Measurements from ENCODE around the gene MAP3K4.
"Not testable (repeated sequence)": the region's sequence is repeated elsewhere in the genome, so short reads cannot be mapped to it uniquely, and the experiment has no call there.

Gene MAP3K4

DNA sequence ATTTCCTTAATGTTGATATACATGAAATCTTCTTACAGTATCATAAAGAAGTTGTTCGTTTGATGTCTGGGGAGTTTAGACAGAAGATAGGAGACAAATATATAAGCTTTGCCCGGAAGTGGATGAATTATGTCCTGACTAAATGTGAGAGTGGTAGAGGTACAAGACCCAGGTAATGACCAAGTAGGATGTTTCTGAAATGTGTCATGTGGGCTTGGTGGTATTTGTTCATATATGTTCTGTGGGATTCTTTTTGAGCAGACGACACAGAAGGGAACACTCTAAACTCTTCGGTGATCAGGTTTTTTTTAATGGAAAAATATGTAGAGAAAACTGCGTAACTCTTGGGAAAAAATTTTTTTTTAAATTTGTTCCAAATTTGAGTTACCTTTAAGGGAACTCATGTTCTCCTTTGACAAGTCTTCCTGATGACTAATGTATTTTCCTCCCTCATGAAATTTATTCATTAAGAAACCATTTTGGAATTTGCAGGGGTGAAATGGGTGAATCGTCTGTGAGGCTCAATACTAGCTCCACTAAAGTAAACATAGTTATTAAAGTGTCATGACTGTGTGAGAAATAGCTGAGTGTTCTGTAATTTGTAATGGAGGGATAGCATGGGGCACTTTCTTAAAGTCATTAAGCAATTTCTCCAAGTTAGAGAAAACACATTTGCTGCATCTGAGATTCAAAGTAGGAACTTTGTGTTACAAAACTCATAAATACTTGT, 100.6 kb downstream of the MAP3K4 start:
- no peak for DNase-seq

DNA sequence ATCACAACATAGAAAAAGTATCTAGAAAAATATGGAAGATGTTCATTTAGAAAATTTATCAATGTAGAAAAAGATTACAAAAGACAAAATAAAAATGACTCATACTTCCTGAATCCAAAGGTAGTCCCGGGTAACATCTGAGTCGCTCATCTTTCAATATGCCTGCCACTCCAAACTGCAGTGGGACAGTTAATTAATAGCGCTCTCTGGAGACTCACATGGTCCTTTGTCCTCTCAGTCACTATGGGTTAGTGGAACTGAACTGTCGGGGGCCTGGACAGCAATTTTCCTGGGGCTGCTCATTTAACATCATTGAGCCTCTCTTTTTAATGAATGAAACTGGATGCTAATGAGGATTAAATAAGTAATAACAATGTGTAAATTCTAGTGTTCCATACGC, 103.4 kb downstream of the MAP3K4 start:
- DNase-seq, result no peak

DNA sequence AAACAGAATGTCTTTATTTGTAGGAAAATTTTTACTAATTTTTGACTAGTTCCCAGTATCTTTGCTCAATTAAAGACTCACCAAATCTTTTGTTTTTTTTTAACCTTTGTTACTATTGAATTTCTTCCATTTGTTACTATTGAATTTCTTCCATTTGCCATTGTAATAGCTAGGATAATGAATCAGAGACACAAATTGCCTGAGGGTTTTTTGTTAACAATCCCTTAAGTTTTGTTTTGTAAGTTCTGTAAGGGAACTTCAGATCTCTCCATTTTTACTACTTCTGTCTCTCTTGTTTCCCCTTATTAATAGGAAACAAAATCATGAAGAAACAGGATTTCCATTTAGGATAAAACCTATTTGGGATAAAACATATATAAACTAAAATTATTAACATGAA, 104.3 kb downstream of the MAP3K4 start:
- DNase-seq, result no peak

DNA sequence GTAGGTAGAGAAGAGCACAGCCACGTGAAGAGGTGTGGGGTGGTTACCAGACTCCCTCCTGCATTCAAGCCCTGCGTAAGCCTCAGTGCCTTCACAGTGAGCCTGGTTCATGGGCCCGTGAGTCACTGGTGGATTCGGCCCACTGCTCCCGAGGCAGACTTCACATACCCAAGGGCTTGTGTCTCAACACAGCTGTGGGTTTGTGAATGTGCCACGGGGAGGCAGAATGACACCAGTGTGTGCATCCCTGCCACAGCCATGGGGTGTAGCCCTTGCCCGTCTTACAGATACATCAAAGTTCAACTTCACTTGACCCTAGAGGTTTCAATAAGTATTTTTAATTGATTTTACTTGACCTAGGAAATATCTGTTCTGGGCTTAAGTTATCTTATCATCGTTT, 108.5 kb downstream of the MAP3K4 start:
- no peak for DNase-seq

DNA sequence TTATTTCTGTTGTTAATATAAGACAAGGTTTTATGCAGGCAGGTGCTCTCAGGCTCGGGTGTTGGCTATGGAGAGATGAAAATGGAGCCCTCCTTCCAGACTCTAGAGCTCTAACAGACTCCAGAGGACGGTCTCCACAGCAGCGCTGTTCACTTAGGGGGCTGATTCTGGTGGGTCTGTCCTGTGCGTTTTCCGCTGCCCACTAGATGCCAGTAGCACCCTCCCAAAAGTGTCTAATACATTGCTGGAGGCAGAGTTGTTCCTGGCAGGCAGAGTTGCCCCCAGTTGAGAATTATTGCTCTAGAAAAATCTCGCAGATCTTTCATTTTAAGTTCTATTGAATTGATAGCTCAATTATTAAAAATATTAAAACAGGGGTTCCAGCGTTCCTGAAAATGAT, 109.9 kb downstream of the MAP3K4 start:
- no peak for DNase-seq

DNA sequence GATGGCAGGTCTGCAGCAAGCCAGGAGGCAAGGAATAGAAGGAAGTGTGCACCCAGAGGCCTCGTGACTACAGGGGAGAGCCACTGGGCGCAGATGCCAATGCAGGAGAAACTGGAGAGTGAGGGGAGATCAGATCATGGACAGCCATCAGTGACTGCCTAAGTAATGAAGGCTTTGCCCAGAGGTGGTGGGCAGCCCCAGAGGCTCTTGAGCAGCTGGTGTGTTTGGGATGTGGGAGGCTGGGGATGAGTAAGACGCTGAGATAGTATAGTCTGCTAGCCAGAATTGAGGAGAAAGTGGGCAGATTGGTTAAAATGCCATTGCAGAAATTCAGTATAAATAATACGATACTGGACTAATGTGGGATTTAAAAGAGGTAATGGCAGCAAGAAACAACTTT, 111.9 kb downstream of the MAP3K4 start:
- DNase-seq, result no peak

DNA sequence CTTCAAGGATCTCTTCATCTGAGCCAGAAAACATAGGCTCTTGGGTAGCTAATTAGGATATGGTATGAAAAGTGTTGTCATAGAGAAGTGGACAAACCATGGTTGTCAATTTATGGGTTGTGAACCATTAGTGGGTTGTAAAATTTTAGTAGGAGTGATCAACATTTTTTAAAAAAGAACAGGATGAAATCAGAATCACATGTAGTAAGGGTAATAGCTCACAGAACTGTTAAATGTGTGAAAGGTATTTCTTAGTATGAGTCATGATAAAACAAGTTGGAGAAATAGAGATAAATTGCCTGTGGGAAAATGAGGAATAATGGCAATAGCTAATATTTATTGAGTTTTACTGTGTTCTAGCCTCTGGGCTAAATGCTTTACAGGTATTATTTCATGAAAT, 113.4 kb downstream of the MAP3K4 start:
- DNase-seq, result no peak

DNA sequence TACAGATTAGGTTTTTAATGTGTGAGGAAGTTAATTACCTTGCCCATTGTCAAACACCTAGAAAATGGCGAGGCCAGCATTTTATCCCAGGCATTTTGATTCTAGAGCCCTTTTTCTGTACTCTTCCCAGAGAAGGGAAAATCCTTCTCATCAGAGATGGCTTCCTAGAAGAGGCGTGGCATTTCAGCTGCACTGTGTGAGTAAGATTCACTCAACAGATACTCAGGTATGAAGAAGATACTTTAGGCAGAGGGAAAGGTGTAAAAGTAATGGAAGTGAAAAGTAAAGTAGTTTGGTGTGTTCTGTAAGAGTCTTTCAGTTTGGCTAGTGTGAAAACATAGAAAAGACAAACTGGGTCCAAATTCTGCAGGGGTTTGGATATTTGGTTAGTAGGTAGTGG, 113.8 kb downstream of the MAP3K4 start:
- no peak for DNase-seq

DNA sequence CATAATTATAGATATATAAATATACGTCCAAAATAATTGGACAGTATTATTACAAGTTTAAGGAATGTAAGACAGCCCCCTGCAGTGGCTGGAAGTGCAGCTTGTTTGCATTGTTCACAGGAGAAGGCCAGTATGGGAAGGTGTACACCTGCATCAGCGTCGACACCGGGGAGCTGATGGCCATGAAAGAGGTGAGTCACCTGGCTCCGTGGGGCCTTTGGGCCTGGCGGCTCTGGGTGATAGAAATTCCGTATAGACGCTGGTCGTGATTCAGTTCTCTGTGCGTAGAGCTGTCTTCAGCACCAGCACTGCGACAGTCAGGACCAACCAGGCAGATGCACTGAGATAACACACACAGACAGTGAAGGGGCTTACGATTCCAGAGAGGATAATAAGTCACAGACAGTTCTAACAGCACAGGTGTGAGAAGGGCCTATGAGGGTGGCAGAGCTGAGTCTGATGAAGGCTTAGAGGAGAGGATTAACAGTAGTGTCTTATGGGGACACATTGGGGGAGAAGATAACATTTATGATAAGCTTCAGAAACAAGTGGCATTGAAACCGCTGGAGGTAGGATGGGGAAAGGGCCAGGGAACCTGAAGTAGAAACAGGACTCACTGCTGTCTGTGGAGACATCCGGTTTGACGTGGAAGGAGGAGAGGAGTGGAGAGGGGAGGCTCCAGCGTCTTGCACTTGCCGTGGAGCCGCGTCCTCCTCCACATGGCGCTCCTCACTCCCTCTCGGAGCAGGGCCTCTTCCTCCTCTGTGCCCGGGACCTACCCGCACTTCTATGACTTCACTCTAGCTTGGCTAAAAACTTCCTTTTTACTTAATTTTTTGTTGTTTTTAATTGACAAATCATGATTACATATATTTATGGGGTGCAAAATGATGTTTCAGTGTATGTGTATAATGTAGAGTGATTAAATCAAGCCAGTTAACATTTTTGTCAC, 116.5 kb downstream of the MAP3K4 start:
- no peak for DNase-seq

DNA sequence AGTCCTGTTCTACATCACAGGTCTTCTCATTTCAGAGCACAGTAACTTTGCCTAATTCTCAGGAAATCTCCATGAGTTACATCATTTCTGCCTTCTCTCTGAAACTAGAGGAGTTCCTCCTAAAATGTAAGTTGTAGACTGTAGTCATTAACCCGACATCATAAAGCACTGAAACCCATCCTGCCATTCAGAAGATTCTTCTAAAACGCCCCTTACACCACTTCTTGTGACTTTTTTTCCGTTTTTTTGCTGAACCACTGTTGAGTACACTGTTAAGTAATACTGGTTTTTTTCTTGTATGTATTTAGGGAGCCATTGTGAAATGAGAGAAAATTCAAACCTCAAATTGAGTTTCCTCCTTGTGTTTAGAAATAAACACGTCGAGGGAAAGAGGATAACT, 117.3 kb downstream of the MAP3K4 start:
- no peak for DNase-seq

DNA sequence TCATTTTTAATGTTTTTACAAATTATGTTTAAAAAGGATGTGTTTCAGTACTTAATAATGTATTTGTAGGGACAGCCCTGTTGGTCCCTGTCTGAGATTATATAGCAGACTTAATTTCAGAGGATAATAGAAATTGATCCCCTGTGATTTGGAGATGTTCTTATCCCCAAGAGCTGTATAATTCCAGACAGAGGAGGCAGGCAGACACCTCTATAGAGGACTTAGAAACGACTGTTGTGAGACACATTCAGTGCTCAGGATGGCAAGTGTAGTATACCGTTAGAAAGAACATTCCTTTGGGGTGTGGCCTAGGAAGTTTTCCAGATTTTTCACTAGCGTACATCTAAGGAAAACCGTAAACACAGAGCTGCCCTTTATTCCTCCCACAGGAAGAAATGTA, 117.8 kb downstream of the MAP3K4 start:
- no peak for DNase-seq

DNA sequence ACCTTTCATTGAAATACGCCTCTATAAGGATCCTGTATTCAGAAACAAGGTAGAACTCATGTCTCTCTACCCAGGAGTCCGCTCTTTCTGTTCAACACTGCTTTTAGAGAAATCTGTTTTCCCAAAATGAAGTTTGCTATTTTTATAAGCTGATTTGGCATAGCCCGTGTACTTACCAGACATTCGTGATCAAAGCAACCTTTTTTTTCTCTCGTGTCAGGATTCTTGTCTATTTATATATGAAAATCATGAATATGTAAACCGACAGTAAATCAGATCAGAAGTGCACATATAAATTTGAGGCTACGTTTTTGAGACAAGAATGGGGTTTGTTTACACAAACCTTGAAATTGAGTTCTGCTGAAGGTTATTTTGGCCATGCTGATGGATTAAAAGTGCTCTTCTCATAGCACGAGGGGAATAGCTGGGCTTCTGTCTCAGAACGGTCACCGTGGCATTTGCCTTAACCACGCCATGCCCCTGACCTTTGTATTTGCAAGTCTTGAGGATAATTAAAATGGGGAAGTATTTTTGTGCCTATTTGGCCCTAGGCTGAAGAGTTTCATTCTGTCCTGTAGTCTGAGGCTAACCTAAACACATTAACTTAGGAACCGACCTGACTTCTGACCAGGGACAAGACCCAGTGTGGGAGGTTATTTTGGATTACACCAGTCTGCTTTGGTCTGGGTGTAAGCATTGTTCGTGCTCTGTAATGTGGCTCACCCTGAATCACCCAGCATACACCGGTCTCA, 118.6 kb downstream of the MAP3K4 start:
- no peak for DNase-seq

DNA sequence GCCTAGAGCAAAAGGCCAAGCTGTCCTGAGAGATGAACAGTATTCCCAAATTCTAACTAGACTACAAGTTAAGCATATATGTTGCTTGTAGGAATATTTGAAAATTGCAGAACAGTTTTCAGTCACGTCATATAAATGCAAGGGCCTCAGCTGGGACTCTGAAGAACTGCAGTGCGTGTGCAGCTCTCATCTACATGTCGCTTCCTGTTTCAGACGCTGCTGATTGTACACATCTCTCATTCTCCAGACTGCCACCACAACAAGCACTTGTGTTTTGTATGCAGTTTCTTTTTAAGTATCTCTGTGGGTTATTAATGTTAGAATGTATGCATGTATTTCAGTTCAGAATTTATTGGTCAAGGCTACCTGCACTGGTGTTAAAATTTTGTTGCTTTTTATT, 119.7 kb downstream of the MAP3K4 start:
- DNase-seq, result no peak

DNA sequence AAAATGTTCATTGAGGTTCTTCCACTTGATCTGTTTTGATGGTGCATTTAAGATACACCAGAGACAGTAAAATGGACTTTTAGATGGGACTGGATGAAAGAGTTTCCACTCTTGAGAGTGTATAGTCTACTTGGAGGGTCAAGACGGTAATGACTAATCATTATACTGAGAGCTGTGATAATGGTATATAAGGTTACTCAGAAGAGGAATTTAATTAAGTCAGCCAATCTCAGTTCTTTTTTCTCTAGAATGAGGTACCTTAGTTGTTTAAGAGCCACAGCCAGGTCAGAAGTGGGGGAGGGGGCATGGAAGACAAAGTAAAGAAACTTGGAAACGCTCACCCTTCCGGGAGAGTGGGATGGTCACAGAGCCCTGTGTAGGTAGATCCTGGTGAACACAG, 123.9 kb downstream of the MAP3K4 start:
- DNase-seq, result no peak

DNA sequence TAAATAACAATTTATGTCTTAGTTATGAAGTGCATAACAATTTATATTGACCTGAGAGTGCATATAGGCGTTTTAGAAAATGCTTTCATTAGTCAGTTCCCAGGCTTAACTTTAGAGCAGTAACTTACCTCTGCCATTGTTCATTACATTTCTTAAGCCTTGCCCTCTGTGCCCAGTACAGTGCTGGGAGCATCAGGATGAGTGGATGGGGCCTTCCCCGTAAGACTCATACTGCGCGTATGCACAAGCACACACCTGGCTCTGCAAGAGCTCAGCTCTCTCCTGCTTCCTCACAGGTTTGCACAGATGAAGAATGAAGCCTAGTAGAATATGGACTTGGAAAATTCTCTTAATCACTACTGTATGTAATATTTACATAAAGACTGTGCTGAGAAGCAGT, 125.0 kb downstream of the MAP3K4 start:
- no peak for DNase-seq

DNA sequence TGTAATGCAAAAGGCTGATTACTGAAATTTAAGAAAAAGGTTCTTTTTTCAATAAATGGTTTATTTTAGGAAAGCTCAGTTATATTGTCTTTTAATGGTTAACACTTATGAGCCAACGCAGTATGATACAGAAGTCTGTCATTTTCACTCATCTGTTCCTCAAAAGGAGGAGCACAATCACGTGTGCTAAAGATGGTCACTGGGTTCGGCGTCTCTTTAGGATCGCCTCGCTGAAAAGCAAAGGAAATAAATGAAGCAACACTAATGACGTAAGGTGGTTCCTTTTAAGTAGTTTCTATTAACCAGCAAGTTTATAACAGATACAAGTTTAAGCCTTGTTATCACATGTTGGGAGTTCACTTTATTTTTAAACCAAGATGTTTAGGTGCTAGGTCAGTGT, 125.7 kb downstream of the MAP3K4 start:
- DNase-seq, result no peak

DNA sequence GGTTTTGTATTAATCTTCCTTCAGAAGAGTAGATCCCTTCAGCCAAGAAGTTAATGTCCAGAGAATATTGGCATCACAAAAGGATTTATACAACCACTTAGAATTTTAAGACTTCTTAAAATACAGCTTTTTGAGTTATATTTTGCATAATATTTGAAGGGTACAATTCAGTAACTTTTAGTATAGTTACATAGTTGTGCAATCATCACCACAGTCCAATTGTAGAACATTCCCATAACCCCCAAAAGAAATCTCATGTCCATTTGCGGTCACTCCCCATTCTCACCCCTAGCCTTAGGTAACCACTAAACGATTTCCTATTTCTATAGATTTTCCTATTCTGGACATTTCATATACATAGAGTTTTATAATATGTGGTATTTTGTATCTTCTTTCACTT, 126.4 kb downstream of the MAP3K4 start:
- no peak for DNase-seq

DNA sequence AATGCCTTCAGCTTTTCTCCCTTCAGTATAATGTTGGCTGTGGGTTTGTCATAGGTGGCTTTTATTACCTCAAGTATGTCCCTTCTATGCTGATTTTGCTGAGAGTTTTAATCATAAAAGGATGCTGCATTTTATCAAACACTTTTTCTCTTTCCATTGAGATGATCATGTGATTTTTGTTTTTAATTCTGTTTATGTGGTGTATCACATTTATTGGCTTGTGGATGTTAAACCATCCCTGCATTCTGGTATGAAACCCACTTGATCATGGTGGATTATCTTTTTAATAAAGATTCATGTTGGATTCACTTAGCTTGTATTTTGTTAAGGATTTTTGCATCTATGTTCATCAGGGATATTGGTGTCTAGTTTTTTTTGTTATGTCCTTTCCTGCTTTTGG, 131.8 kb downstream of the MAP3K4 start:
- not testable (repeated sequence) for DNase-seq

DNA sequence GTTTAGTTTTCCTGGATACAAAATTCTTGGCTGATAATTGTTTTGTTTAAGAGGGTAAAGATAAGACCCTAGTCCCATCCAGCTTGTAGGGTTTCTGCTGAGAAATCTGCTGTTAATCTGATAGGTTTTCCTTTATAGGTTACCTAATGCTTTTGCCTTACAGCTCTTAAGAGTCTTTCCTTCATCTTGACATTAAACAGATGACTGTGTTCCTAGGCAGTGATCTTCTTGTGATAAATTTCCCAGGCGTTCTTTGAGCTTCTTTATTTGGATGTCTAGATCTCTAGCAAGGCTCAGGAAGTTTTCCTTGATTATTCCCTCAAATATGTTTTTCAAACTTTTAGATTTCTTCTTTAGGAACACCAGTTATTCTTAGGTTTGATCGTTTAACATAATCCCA, 134.0 kb downstream of the MAP3K4 start:
- no peak for DNase-seq

DNA sequence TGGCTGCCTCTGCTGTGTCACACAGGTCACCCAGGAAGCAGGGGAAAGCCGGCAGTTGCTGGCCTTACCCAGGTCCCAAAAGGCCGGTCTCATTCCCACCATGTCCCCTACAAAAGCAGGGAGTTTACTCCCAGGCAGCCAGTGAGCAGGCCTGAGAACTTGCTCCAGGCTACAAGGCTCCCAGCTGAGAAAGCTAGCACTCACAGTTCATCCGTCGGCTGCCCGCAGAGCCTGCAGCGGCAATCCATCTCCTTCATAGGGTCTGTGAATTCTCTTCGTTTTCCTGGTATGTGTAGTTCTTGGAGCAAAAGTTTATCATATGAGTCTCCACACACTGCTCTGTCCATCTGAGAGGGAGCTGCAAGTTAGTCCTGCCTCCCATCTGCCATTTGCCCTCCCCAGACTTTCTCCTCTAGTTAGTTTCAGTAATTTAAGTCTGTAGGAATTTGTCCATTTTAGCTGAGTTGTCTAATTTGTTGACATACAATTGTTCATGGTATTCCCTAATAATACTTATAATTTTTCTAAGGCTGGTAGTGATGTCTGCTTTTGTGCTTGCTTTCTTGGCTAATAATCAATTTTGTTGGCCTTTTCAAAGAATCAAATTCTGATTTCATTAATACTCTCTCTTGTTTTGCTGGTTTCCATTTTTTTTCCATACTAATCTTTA, 135.6 kb downstream of the MAP3K4 start:
- no peak for DNase-seq

DNA sequence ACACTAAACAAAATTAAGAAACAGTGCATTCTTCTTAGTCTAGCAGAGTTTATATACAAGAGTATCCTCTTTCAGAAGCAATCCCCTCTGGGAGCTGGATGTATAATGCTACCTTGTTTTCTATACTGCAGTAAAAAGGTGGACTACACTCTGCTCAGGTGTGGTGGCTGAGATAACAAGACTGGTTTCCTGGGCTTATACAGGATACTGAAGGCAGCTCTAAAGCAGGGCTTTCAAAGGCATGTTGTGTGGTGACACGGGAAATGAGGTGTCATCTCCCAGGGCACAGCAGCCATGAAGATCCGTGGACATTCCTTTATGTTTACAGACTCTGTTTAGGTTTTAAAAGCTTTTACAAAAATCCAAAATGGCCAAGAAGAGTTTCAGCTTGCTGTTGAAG, 136.7 kb downstream of the MAP3K4 start:
- DNase-seq, result no peak

DNA sequence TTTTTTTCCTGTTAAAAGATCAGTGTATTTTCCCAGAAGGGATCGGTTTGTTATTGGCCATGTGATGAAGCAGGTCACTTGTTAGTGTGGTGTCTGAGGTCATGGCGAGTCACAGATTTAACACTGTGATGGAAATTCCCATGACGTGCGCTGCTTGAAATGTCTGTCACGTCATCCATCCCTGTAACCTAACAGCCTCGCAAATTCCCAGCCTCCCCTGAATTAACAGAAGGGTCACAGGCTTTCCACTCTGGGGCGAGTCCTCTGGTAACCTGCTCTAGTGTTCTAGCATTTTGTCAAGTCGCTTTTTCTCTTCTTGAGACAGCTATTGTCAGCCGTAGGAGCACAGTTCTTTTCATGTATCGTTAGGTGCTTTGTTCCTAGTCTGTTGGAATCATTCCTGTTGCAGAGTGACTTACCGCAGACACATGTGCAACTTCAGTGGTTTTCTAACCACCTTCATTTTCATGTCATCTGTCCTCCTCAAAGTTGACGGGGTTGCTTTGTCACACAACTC, 137.2 kb downstream of the MAP3K4 start:
- no peak for DNase-seq

DNA sequence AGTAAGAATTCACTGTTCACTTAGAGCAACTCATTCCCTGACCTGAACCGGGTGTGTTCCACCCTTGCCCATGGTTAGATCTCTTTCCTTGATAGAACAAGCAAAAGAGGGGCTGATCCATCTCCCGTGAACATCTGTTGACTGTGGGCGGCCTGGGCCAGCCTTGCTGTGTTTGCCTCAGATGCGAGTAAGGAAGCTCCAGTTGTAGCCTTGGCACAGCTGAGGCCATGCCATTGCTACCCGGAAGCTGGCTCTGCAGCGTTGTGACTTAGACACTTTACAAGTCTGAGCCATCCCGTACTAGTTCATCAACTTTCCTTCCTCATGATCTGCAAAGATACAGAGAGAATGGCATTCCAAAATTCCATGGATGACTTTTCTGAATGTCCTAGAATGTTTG, 139.0 kb downstream of the MAP3K4 start:
- no peak for DNase-seq

Measured in amniotic stem cell (primary cell).